K562 (cell line): Measurements from ENCODE around the gene WFIKKN2. TPM values are rescaled to one million over a fixed set of nuclear protein-coding genes. Genes with fewer than 3 reads are reported as not detected.
A peak's percentile ranks its signal among the peaks of the same experiment; 100 is the strongest.

Experiments
- ARID1B ChIP-seq: fragments of 450-650 bp; IDR thresholded peaks from 2 replicates; pipeline ENCODE4 v1.6.1; 2016; ENCODE audit warnings: antibody characterized with exemption, mild to moderate bottlenecking, inconsistent platforms
- BACH1 ChIP-seq: fragments of 200-800 bp; sonication (Bioruptor generic); IDR thresholded peaks from 2 replicates; pipeline ENCODE4 v1.6.1; 2016; ENCODE audit warnings: missing genetic modification characterization, missing compliant biosample characterization
- CTCFL ChIP-seq: IDR thresholded peaks from 2 replicates; pipeline ENCODE4 v1.6.1; 2011; ENCODE audit warnings: borderline replicate concordance, low read depth, mild to moderate bottlenecking, moderate library complexity, low read length; ENCODE audit not compliant: insufficient read depth, poor library complexity, severe bottlenecking
- ELK1 ChIP-seq: sonication (generic); formaldehyde crosslinking; IDR thresholded peaks from 2 replicates; pipeline ENCODE4 v1.8.1; 2022; ENCODE audit warnings: missing genetic modification reagents
- FOS ChIP-seq: IDR thresholded peaks from 3 replicates; pipeline ENCODE4 v1.6.1; 2011; ENCODE audit not compliant: insufficient read length; ENCODE audit errors: extremely low read depth
- GTF2E2 ChIP-seq: fragments of 200-800 bp; sonication (Bioruptor generic); IDR thresholded peaks from 2 replicates; pipeline ENCODE4 v1.6.1; 2016; ENCODE audit warnings: missing genetic modification characterization, missing compliant biosample characterization
- HDAC1 ChIP-seq, 2 experiments: fragments of 450-650 bp; IDR thresholded peaks; 2 replicates each; pipeline ENCODE4 v1.6.1; 2016 to 2017; ENCODE audit warnings: inconsistent platforms in 1 of 2, mild to moderate bottlenecking in 1 of 2, moderate library complexity in 1 of 2
- HMG20A ChIP-seq: fragments of 450-650 bp; formaldehyde crosslinking; conservative IDR thresholded peaks from 2 replicates; pipeline ENCODE4 v1.4.0; 2020; ENCODE audit warnings: mild to moderate bottlenecking, mixed read lengths
- KDM2B ChIP-seq: fragments of 250-450 bp; sonication (Bioruptor Pico); IDR thresholded peaks from 2 replicates; pipeline ENCODE4 v1.8.0; 2021; ENCODE audit warnings: mild to moderate bottlenecking, moderate library complexity
- MECOM ChIP-seq: fragments of 250-450 bp; sonication (Bioruptor Pico); IDR thresholded peaks from 2 replicates; pipeline ENCODE4 v1.8.0; 2022; ENCODE audit warnings: inconsistent platforms
- NUFIP1 ChIP-seq: fragments of 450-650 bp; IDR thresholded peaks from 2 replicates; pipeline ENCODE4 v1.6.1; 2018; ENCODE audit not compliant: partially characterized antibody
- PHF20 ChIP-seq: fragments of 450-650 bp; IDR thresholded peaks from 2 replicates; pipeline ENCODE4 v1.6.1; 2018; ENCODE audit not compliant: partially characterized antibody
- PHF8 ChIP-seq: fragments of 200-600 bp; sonication (generic); IDR thresholded peaks from 2 replicates; pipeline ENCODE4 v1.6.1; 2012; ENCODE audit warnings: mixed run types, mild to moderate bottlenecking, inconsistent platforms, low read length, moderate library complexity, borderline replicate concordance
- POLR2AphosphoS2 ChIP-seq: IDR thresholded peaks from 2 replicates; pipeline ENCODE4 v1.6.1; 2012; ENCODE audit warnings: low read length, improper control_type of control experiment
- RBM22 ChIP-seq: fragments of 200-400 bp; formaldehyde crosslinking; IDR thresholded peaks from 2 replicates; pipeline ENCODE4 v1.6.1; 2018; ENCODE audit warnings: low read length, low read depth; ENCODE audit not compliant: poor library complexity, severe bottlenecking
- SMAD3 ChIP-seq: fragments of 450-650 bp; formaldehyde crosslinking; conservative IDR thresholded peaks from 2 replicates; pipeline ENCODE4 v1.4.0; 2020; ENCODE audit warnings: mild to moderate bottlenecking
- SP1 ChIP-seq: sonication (generic); formaldehyde crosslinking; IDR thresholded peaks from 2 replicates; pipeline ENCODE4 v1.8.1; 2022; ENCODE audit warnings: mild to moderate bottlenecking, missing genetic modification reagents
- TFAP4 ChIP-seq: sonication (generic); formaldehyde crosslinking; IDR thresholded peaks from 2 replicates; pipeline ENCODE4 v1.8.0; 2022; ENCODE audit warnings: missing genetic modification reagents, mild to moderate bottlenecking, moderate library complexity, borderline replicate concordance
- THAP12 ChIP-seq: fragments of 250-450 bp; sonication (Bioruptor Pico); IDR thresholded peaks from 2 replicates; pipeline ENCODE4 v1.9.0; 2021; ENCODE audit warnings: mild to moderate bottlenecking, inconsistent platforms
- TRIM28 ChIP-seq: fragments of 450-650 bp; IDR thresholded peaks from 2 replicates; pipeline ENCODE4 v1.6.1; 2017
- ZBTB8A ChIP-seq: fragments of 450-650 bp; IDR thresholded peaks from 2 replicates; pipeline ENCODE4 v1.6.1; 2018; ENCODE audit warnings: mild to moderate bottlenecking, moderate library complexity; ENCODE audit not compliant: partially characterized antibody
- ZNF134 ChIP-seq: fragments of 250-450 bp; sonication (Bioruptor Pico); conservative IDR thresholded peaks from 2 replicates; pipeline ENCODE4 v1.4.0; 2020
- ZNF79 ChIP-seq: fragments of 250-450 bp; sonication (Bioruptor Pico); IDR thresholded peaks from 2 replicates; pipeline ENCODE4 v1.4.0; 2020; ENCODE audit warnings: low read depth, mild to moderate bottlenecking, moderate library complexity
- polyA plus RNA-seq, 8 experiments: library from polyadenylated mRNA; depleted of rRNA in 4 of 8; stranded (reverse) in 5 of 8; unstranded in 3 of 8; fragments of >200 nt; fragmentation: Nextera tagmentation in 2 of 8; fragmentation: Illumina TruSeq in 1 of 8; extraction: Ambion mirVana in 2 of 8; extraction: Trizol in 1 of 8; gene quantifications; 2 replicates each; pipeline versions ENCODE4 v1.2.1 to v1.2.3, GENCODE V29; 2011 to 2014; ENCODE audit warnings: inconsistent platforms in 1 of 8, missing spikeins in 1 of 8
- total RNA-seq, 7 experiments: library from RNA; depleted of rRNA in 6 of 7; stranded (reverse); fragments of >200 nt in 6 of 7; fragmentation: Illumina TruSeq in 2 of 7; extraction: Trizol in 2 of 7; gene quantifications; 2 replicates each; pipeline versions ENCODE4 v1.2.1 to v1.2.3, GENCODE V29; 2011 to 2021; ENCODE audit warnings: low replicate concordance in 1 of 7

Gene WFIKKN2
- total and polyA plus RNA-seq, 9 of the 15 experiments (the other 6 are each of a cell fraction or from before 2014, with no cell fraction given), result 0.07 TPM; not detected in 8

- peak; percentile 58; the same call in 1 of the 2 replicates for TF ChIP-seq PHF8
- TF ChIP-seq ZNF79 (CRISPR knock-in tag), result no peak
- no peak for TF ChIP-seq ZNF134 (CRISPR knock-in tag)
- TF ChIP-seq POLR2AphosphoS2, result no peak; the same call in 1 of the 2 replicates
- TF ChIP-seq NUFIP1, result no peak
- TF ChIP-seq THAP12, result no peak
- TF ChIP-seq GTF2E2 (tag), result no peak
- no peak for TF ChIP-seq PHF20
- TF ChIP-seq ARID1B, result 0 out of 2 replicates have a peak, but pooled peaks have one; percentile 7
- TF ChIP-seq SMAD3 (CRISPR knock-in tag), result no peak
- TF ChIP-seq HDAC1 (IDR thresholded peaks at IDR 0.05), result peak in 1 of 2 experiments; percentile 59; a peak in 1 of 4 replicates
- no peak for TF ChIP-seq MECOM (CRISPR knock-in tag)
- TF ChIP-seq KDM2B, result no peak
- TF ChIP-seq ZBTB8A, result no peak
- TF ChIP-seq FOS, result no peak
- TF ChIP-seq TRIM28, result no peak
- no peak for TF ChIP-seq BACH1 (tag)
- no peak for TF ChIP-seq CTCFL
- TF ChIP-seq RBM22, result no peak
- no peak for TF ChIP-seq ELK1 (CRISPR knock-in tag)
- TF ChIP-seq SP1 (CRISPR knock-in tag), result peak; percentile 33; the same call in 1 of the 2 replicates
- TF ChIP-seq TFAP4 (CRISPR knock-in tag), result peak; percentile 33; the same call in 1 of the 2 replicates
- TF ChIP-seq HMG20A (CRISPR knock-in tag), result no peak
These were observed 29.9 kb downstream of the WFIKKN2 start (continued) for GRCh38 chr17:50865060-50865867.
